NCI-H1105 (cell line): ENCODE results near the gene LEMD3.
A peak's percentile ranks its signal among the peaks of the same experiment; 100 is the strongest.

Experiments
- DNase-seq: peaks from one replicate; lab custom pipeline; 2025; lab: John Stamatoyannopoulos, UW

LEMD3 gene

GRCh38 chr12:65169320-65170208, at the start of gene LEMD3:
Gene LEMD3, plus strand, starts transcription at chr12:65169583. Its CDS starts 14 bp downstream, at chr12:65169597.
- DNase-seq = peak; percentile 98

- peak; percentile 67 for DNase-seq
Observed at GRCh38 chr12:65121049-65121955, 48.1 kb upstream of the LEMD3 start, which contains the start of gene WIF1. Gene WIF1, minus strand, starts transcription at chr12:65121305. Its CDS starts 114 bp downstream, at chr12:65121191.

- DNase-seq = no peak
Observed at GRCh38 chr12:65121956-65122469, 47.4 kb upstream of the LEMD3 start.

- DNase-seq = no peak
Observed at GRCh38 chr12:65122703-65123102, 46.7 kb upstream of the LEMD3 start.

GRCh38 chr12:65123435-65124063, 45.8 kb upstream of the LEMD3 start:
- DNase-seq = peak; percentile 32

GRCh38 chr12:65125247-65125646, 44.1 kb upstream of the LEMD3 start:
- no peak for DNase-seq

GRCh38 chr12:65125975-65126374, 43.4 kb upstream of the LEMD3 start:
- DNase-seq = no peak

GRCh38 chr12:65126482-65126881, 42.9 kb upstream of the LEMD3 start:
- no peak for DNase-seq

GRCh38 chr12:65133879-65134278, 35.5 kb upstream of the LEMD3 start:
- no peak for DNase-seq

- no peak for DNase-seq
Observed at GRCh38 chr12:65139389-65139788, 30.0 kb upstream of the LEMD3 start.

GRCh38 chr12:65140738-65141137, 28.6 kb upstream of the LEMD3 start:
- no peak for DNase-seq

- DNase-seq = no peak
Observed at GRCh38 chr12:65147312-65147905, 22.0 kb upstream of the LEMD3 start.

GRCh38 chr12:65152012-65152411, 17.4 kb upstream of the LEMD3 start:
- no peak for DNase-seq

- no peak for DNase-seq
Observed at GRCh38 chr12:65152596-65152995, 16.8 kb upstream of the LEMD3 start.

GRCh38 chr12:65155784-65156183, 13.6 kb upstream of the LEMD3 start:
- no peak for DNase-seq

GRCh38 chr12:65156366-65156841, 13.0 kb upstream of the LEMD3 start:
- no peak for DNase-seq

GRCh38 chr12:65157091-65157490, 12.3 kb upstream of the LEMD3 start:
- DNase-seq = no peak

GRCh38 chr12:65162609-65163008, 6.8 kb upstream of the LEMD3 start:
- DNase-seq = no peak

- DNase-seq = no peak
Observed at GRCh38 chr12:65164244-65164643, 5.1 kb upstream of the LEMD3 start.

GRCh38 chr12:65164774-65165173, 4.6 kb upstream of the LEMD3 start:
- DNase-seq = no peak

GRCh38 chr12:65168681-65169319, 583 bp upstream of the LEMD3 start:
- no peak for DNase-seq
